Muscle layer of duodenum (tissue), 2 donors: ENCODE measurements around the gene NFIL3.
"Not testable (repeated sequence)": the region's sequence is repeated elsewhere in the genome, so short reads cannot be mapped to it uniquely, and the experiment has no call there.

Experiments used
- H3K27ac ChIP-seq: one replicate; pipeline ENCODE4 v1.7.0; 2013; ENCODE audit warnings: mild to moderate bottlenecking, low read length
- H3K27me3 ChIP-seq: one replicate; pipeline ENCODE4 v1.7.0; 2013; ENCODE audit warnings: low read depth, mild to moderate bottlenecking, control low read depth, low read length
- H3K36me3 ChIP-seq, 2 donors: one replicate each; pipeline ENCODE4 v1.7.0; 2013; ENCODE audit warnings: low read length in 2 of 2, control low read depth in 1 of 2, mild to moderate bottlenecking in 1 of 2; ENCODE audit not compliant: insufficient read depth in 2 of 2, control insufficient read depth in 1 of 2
- H3K4me1 ChIP-seq, 2 donors: one replicate each; pipeline ENCODE4 v1.7.0; 2013; ENCODE audit warnings: low read length in 2 of 2, mild to moderate bottlenecking in 2 of 2, control low read depth in 1 of 2, moderate library complexity in 1 of 2; ENCODE audit not compliant: insufficient read depth in 2 of 2, control insufficient read depth in 1 of 2
- H3K4me3 ChIP-seq, 2 donors: one replicate each; pipeline ENCODE4 v1.7.0; 2013; ENCODE audit warnings: low read length in 2 of 2, low read depth in 1 of 2, mild to moderate bottlenecking in 1 of 2
- H3K9me3 ChIP-seq, 2 donors: one replicate each; pipeline ENCODE4 v1.7.0; 2013; ENCODE audit warnings: low read length in 2 of 2, control low read depth in 1 of 2, mild to moderate bottlenecking in 1 of 2; ENCODE audit not compliant: control insufficient read depth in 1 of 2
- donor health status: healthy.

NFIL3 gene

DNA sequence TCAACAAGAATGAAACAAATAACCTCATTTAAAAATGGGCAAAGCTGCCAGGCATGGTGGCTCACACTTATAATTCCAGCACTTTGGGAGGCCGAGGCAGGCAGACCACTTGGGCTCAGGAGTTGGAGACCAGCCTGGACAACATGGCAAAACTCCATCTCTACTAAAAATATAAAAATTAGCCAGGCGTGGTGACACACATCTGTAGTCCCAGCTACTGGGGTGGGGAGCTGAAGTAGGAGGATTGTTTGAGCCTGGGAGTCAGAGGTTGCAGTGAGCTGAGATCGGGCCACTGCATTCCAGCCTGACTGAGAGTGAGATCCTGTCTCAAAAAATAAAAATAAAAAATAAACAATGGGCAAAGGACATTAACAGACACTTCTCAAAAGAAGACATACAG lies 53.6 kb downstream of the NFIL3 start:
- H3K4me1 ChIP-seq, H3K27ac ChIP-seq, H3K36me3 ChIP-seq, H3K27me3 ChIP-seq, H3K4me3 ChIP-seq, H3K9me3 ChIP-seq: not testable (repeated sequence)

DNA sequence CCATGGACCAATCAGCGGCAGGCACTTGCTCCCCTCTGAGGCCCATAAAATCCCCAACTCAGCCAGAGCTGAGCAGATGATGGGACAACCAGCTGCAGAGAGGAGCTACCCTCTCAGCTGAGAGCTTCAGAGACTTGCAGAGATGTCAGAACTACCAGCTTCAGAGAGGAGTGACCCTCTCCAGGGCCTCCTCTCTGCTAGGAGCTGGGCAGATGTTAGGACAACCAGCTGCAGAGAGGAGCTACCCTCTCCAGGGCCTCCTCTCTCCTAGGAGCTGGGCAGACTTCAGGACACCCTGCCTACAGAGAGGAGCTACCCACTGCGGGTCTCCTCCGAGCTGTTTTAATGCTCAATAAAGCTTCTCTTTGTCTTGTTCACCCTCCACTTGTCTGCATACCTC lies 58.9 kb downstream of the NFIL3 start:
- H3K27me3 ChIP-seq = no peaks in the 10 kb centered on the region
- no peaks in the 10 kb centered on the region for H3K36me3 ChIP-seq
- no peak overlapping the region for H3K4me3 ChIP-seq
- no peaks in the 10 kb centered on the region for H3K9me3 ChIP-seq
- H3K27ac ChIP-seq = no peak overlapping the region
- peaks cover 6 to 11% of the 10 kb centered on the region in 2 donors for H3K4me1 ChIP-seq

DNA sequence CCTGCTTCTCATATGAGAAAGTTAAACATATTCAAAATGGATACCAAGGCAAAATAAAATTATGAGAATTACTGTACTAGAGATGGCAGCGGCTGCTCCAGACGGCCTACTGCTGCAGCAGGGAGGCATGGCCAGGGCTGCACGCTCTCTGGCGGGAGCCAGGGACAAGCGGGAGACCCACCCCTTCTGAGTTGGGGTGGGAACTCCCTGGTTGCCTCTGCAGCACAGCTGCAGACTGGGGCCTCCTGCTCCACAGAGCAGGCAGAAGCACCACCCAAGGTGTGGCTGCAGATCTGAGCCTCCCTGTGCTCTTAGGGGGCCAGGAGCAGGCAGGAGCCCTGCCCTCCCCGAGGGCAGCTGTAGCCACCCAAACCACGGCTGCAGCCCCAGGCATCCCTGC lies 59.6 kb downstream of the NFIL3 start:
- Histone ChIP-seq H3K9me3 (no peaks in the 10 kb centered on the region), H3K4me1 (peaks cover 6 to 17% of the 10 kb centered on the region in 2 donors), H3K4me3 (no peak overlapping the region), H3K36me3 (no peaks in the 10 kb centered on the region), H3K27ac (no peak overlapping the region), H3K27me3 (no peaks in the 10 kb centered on the region)

DNA sequence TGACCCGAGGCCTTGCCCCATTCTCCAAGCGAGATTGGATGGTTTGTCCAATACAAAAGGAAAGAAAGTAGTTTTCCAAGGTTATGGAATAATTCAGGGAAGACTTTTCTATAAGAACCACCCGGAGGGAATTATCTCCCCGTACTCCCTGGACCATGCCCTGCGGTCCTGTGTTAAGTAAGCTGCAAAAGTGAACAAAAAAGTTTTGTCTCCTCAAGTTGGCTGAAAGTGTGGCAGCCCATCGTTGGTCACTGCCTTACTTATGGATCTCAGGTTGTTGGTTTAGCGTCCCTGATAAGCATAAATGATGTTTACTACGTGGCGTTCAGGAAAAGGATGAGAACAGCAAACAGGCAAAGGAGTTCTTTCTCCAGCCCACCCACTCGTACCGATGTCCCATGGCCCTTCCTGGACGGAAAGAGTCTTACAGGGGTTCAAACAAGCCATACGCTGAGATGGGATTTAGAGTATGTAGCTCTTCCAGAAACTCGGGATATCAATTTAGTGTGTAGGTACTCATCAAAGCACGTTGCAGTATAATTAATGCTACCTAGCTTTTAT lies 61.5 kb downstream of the NFIL3 start:
- H3K36me3 ChIP-seq = no peaks in the 10 kb centered on the region
- H3K4me3 ChIP-seq = peak overlapping the region; percentile 87 to 95
- H3K27ac ChIP-seq = peak overlapping the region; percentile 10
- peaks cover 6 to 17% of the 10 kb centered on the region in 2 donors for H3K4me1 ChIP-seq
- H3K27me3 ChIP-seq = no peaks in the 10 kb centered on the region
- H3K9me3 ChIP-seq = no peaks in the 10 kb centered on the region

DNA sequence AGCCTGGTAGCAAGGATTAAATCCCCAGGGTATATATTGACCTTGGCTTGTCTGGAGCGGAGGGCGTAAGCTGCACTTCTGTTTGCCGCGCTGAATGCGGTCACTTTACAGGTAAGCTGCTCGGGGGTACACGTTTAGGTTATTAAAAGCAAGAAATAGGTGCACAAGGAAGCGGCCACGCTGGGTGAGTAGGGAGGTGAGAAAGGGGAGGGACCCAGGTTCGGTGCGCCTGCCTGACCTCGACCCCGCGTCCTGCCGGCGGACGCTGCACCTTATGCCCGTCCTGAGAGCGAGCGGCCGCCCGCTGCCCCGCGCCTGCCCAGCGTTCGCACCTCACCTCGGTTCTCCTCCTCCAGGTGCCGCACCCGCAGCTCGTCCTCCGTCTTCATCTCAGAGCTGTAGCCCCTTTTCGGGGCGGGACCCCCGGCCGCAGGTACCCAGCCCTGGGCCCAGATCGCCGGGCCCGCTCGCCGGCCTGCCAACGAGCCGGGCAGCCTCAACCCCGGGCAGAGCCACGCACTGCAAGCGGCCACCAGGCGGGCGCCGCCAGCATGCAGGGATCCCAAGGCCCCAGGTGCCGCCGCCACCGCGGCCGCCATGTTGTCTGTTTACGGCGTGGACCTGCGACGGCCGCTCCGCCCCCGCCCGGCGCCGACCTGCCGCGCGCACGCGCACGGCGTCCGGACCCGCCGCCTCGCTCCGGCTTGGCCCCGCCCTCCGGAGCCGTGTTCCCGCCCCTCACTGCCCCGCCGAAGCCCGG lies 62.2 kb downstream of the NFIL3 start, which contains the start of gene AUH:
Gene AUH, minus strand, starts transcription at position 628 of the 760 bp plus-strand sequence. Its CDS starts 29 bp downstream, at position 599.
- H3K4me1 ChIP-seq = peaks cover 6 to 17% of the 10 kb centered on the region in 2 donors
- peaks cover 0 to 5% of the 10 kb centered on the region in 2 donors for H3K36me3 ChIP-seq
- H3K27me3 ChIP-seq = no peaks in the 10 kb centered on the region
- no peaks in the 10 kb centered on the region for H3K9me3 ChIP-seq
- H3K27ac ChIP-seq = peak within 1 kb of the TSS; percentile 84
- peak within 1 kb of the TSS; percentile 87 to 95 for H3K4me3 ChIP-seq

DNA sequence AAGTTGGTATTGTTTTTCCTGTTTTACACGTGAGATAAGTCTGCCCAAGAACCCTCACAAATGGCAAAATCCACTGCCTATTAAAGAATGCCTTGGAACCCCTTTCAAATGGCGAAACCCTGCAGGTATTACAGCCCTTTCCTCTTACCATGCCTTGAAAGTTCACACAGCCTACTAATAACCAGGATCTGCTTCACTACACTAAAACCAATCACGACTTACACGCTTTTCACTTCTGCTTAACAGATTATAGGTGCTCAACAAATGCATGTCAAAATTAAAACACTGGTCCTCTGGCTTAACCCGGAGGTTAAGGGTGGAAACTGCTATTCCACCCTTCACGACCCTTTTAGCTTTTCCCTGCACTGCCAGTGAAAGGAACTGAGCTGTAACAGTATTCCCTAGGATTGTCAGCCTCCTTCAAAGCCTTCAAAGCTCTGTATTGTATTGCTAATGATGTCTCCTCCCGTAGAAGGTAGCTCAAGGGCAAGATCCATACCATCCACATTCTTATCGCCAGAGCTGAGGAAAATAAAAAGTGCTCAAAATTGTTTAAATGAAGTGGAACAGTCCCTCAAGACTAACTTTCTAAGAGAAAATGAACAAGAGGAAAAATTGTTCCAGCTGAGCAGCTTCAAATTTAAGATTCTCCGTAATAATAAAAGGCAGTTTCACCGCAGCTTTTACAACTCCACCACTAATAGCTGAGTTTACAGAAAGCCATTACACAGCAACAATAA lies 62.9 kb downstream of the NFIL3 start:
- Histone ChIP-seq H3K27ac (peak overlapping the region; percentile 84), H3K9me3 (no peaks in the 10 kb centered on the region), H3K4me3 (peak overlapping the region; percentile 87 to 95), H3K4me1 (peaks cover 6 to 17% of the 10 kb centered on the region in 2 donors), H3K27me3 (no peaks in the 10 kb centered on the region), H3K36me3 (peaks cover 0 to 5% of the 10 kb centered on the region in 2 donors)

DNA sequence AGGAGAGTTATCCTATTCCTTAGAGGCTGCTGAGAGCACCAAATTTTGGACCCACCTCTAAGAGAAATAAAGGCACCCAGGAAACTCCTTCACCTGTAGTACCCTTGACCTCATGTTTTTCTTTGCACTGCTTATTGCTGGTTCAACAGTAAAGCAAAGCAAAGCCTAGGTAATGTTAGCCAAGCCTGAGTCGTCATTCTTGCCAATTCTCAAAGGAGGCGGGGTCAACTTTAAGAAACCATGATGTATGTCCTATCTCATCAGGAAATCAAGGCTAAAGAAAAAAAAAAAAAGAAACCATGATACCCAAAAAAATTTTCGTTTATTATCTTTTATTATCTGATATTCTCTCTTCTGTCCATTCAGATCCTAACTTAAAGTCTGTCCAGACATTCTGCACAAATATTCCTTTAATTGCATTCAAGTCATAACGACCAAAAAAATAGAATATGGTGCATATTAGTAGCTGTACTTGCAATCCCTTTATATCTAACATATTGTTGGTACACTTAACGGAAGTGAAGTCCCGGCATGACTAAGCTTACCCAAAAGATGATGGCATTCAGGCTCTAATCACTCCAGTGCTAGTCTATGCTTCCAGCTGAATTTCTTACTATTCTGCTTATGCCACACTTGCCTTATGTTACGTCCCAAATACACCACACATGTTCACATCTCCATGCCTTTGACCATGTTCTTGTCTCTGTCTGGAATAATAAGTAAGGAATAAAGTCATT lies 63.7 kb downstream of the NFIL3 start:
- H3K36me3 ChIP-seq = peaks cover 0 to 5% of the 10 kb centered on the region in 2 donors
- peaks cover 6 to 17% of the 10 kb centered on the region in 2 donors for H3K4me1 ChIP-seq
- peak overlapping the region; percentile 84 for H3K27ac ChIP-seq
- peak overlapping the region; percentile 87 to 95 for H3K4me3 ChIP-seq
- no peaks in the 10 kb centered on the region for H3K9me3 ChIP-seq
- H3K27me3 ChIP-seq = no peaks in the 10 kb centered on the region

DNA sequence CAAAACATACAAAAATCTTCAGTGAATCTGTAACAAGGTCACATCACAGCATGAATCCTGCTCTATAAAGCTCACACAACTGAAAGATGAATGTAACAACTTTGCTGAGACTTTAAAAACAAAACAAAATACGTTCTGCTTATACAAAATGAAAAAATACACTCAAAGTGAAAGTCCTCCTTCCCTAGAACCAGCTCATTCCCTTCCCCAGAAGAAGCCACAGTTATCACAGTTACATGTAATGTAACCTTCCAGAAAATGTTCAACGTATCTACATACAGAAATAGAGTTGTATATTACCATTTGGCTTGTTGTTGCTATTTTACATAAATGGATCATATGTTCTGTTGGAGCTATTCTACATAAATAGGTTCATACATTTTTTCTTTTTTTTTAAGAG lies 64.5 kb downstream of the NFIL3 start:
- Histone ChIP-seq H3K9me3 (no peaks in the 10 kb centered on the region), H3K27ac (no peak overlapping the region), H3K36me3 (peaks cover 0 to 10% of the 10 kb centered on the region in 2 donors), H3K4me3 (no peak overlapping the region), H3K4me1 (peaks cover 6 to 17% of the 10 kb centered on the region in 2 donors), H3K27me3 (no peaks in the 10 kb centered on the region)
